HTR-8/SVneo (cell line): ENCODE results near the gene ZNF891.

ENCODE experiments used
- DNase-seq: peaks from one replicate; pipeline ENCODE4 v3.0.0; 2011; ENCODE audit warnings: low spot score, mixed read lengths; ENCODE audit not compliant: insufficient read length
- FAIRE-seq: peaks from 2 replicates; lab custom pipeline; 2011; peaks lifted over from hg19 to GRCh38; lab: Jason Lieb, UNC

ZNF891 gene

GRCh38 chr12:133130038-133130807, at the start of gene ZNF891, which contains the start of gene ZNF10:
Gene ZNF891 (minus strand): TSS chr12:133130274. CDS start chr12:133121918, 8,356 bp downstream.
Gene ZNF10 (plus strand): TSS chr12:133130627. CDS start chr12:133144493, 13,866 bp downstream.
- peak; percentile 87 for DNase-seq

GRCh38 chr12:133174901-133175300, 44.8 kb upstream of the ZNF891 start:
- FAIRE-seq = no peak

More at GRCh38 chr12:133130038-133130807, at the start of gene ZNF891, which contains the start of gene ZNF10:
- peak; percentile 99 for FAIRE-seq

GRCh38 chr12:133172491-133172890, 42.4 kb upstream of the ZNF891 start:
- DNase-seq = no peak
- no peak for FAIRE-seq

More at GRCh38 chr12:133174901-133175300, 44.8 kb upstream of the ZNF891 start:
- DNase-seq = no peak

GRCh38 chr12:133165776-133166175, 35.7 kb upstream of the ZNF891 start:
- DNase-seq (no peak), FAIRE-seq (no peak)

- no peak for FAIRE-seq
These were observed 26.1 kb upstream of the ZNF891 start for GRCh38 chr12:133156125-133156690.

GRCh38 chr12:133145981-133146380, 15.9 kb upstream of the ZNF891 start:
- DNase-seq (no peak), FAIRE-seq (no peak)

More at GRCh38 chr12:133156125-133156690, 26.1 kb upstream of the ZNF891 start:
- DNase-seq = no peak

- DNase-seq (no peak), FAIRE-seq (no peak)
These were observed 5.7 kb upstream of the ZNF891 start for GRCh38 chr12:133135747-133136146.

- FAIRE-seq (no peak), DNase-seq (no peak)
These were observed 694 bp upstream of the ZNF891 start for GRCh38 chr12:133130808-133131128.

- DNase-seq (peak; percentile 17), FAIRE-seq (no peak)
These were observed 571 bp downstream of the ZNF891 start for GRCh38 chr12:133129368-133130037.

- FAIRE-seq (no peak), DNase-seq (no peak)
These were observed 5.4 kb downstream of the ZNF891 start for GRCh38 chr12:133124674-133125073.

- DNase-seq (no peak), FAIRE-seq (no peak)
These were observed 9.5 kb downstream of the ZNF891 start for GRCh38 chr12:133120385-133121191.

GRCh38 chr12:133108150-133108549, 21.9 kb downstream of the ZNF891 start:
- DNase-seq = no peak
- no peak for FAIRE-seq

- no peak for FAIRE-seq
- DNase-seq = no peak
These were observed 23.0 kb downstream of the ZNF891 start for GRCh38 chr12:133107121-133107520.

- no peak for FAIRE-seq
- DNase-seq = no peak
These were observed 23.8 kb downstream of the ZNF891 start for GRCh38 chr12:133106253-133106652.

- DNase-seq = no peak
- no peak for FAIRE-seq
These were observed 24.5 kb downstream of the ZNF891 start for GRCh38 chr12:133105620-133106019.

GRCh38 chr12:133083345-133083744, 46.7 kb downstream of the ZNF891 start:
- DNase-seq = no peak
- no peak for FAIRE-seq

- FAIRE-seq (no peak), DNase-seq (no peak)
These were observed 48.8 kb downstream of the ZNF891 start for GRCh38 chr12:133081159-133081780.

GRCh38 chr12:133080368-133081158, 49.5 kb downstream of the ZNF891 start, which contains the start of gene ZNF140:
Gene ZNF140 (plus strand): TSS chr12:133080923. CDS start chr12:133081321, 398 bp downstream.
- DNase-seq (peak; percentile 79), FAIRE-seq (peak; percentile 31)

GRCh38 chr12:133080026-133080367, 50.1 kb downstream of the ZNF891 start:
- peak; percentile 75 for DNase-seq
- peak; percentile 74 for FAIRE-seq
